ENCODE measurements around the gene NANS.

Gene NANS

GRCh38 chr9:98130576-98131228 is 74.2 kb downstream of the NANS start:
- no peak for DNase-seq (ENCODE audit: low read depth in 2 of 3, low spot score in 2 of 3)

DNA sequence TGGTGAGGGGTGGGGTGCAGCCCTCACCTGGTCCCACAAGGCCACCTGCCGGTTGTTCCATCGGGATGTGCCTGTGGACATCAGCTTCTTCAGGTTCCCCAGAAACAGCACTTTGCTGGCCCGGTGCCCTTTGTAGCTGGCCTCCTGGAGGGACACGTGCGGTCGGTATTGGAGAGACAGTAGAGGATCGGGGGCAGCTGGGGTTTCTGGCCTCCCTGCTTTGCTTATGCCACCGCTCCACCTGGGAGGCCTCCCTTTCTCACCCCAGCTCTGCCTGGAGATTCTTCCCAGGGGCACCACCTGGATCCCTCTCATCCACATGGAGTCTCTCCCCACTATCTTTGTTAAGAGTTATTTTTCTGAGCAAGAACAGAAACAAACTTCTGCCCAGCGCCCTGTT is 75.6 kb downstream of the NANS start:
- no peak for DNase-seq (ENCODE audit: low read depth in 2 of 3, low spot score in 2 of 3)

Measured in activated CD8-positive, alpha-beta memory T cell treated with anti-CD3 and anti-CD28 coated beads for 48 hours (primary cell).